IPS-18c (cell line): ENCODE measurements around the gene CWC22.
"Not testable (repeated sequence)": the region's sequence is repeated elsewhere in the genome, so short reads cannot be mapped to it uniquely, and the experiment has no call there.

Experiments
- H3K4me3 ChIP-seq: 2 replicates; pipeline ENCODE4 v1.7.0; 2013; ENCODE audit warnings: low read depth, mild to moderate bottlenecking, low read length, moderate library complexity; ENCODE audit not compliant: insufficient read depth
- H3K9me3 ChIP-seq: one replicate; pipeline ENCODE4 v1.6.1; 2013; ENCODE audit warnings: mild to moderate bottlenecking, low read length, moderate library complexity; ENCODE audit not compliant: control insufficient read depth, insufficient read depth

Gene CWC22

GRCh38 chr2:179974761-179975160 is 32.3 kb downstream of the CWC22 start:
- H3K4me3 ChIP-seq: no peak overlapping the region
- H3K9me3 ChIP-seq: no peaks in the 10 kb centered on the region

GRCh38 chr2:179966778-179967394 is 40.2 kb downstream of the CWC22 start:
- Histone ChIP-seq H3K9me3 (no peaks in the 10 kb centered on the region), H3K4me3 (no peak overlapping the region)

- no peaks in the 10 kb centered on the region for H3K9me3 ChIP-seq
Observed at GRCh38 chr2:179965291-179966258, 41.5 kb downstream of the CWC22 start.

GRCh38 chr2:179963626-179964025 is 43.5 kb downstream of the CWC22 start:
- H3K4me3 ChIP-seq: no peak overlapping the region
- no peaks in the 10 kb centered on the region for H3K9me3 ChIP-seq

More at GRCh38 chr2:179965291-179966258, 41.5 kb downstream of the CWC22 start:
- H3K4me3 ChIP-seq: no peak overlapping the region

DNA sequence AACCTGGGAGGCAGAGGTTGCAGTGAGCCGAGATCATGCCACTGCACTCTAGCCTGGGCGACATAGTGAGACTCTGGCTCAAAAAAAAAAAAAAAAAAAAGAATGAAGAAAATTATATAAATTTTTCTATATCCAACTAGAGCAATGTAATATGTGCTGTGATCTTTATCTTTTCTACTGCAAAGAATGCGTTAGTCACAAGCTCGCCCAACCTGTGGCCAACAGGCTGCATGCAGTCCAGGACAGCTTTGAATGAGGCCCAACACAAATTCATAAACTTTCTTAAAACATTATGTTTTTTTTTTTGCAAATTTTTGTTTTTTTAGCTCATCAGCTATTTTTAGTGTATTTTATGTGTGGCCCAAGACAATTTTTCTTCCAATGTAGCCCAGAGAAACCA is 48.8 kb downstream of the CWC22 start:
- not testable (repeated sequence) for H3K4me3 ChIP-seq, H3K9me3 ChIP-seq

- H3K9me3 ChIP-seq: no peaks in the 10 kb centered on the region
- no peak overlapping the region for H3K4me3 ChIP-seq
Observed at GRCh38 chr2:179954026-179954425, 53.1 kb downstream of the CWC22 start.

GRCh38 chr2:179953359-179953758 is 53.7 kb downstream of the CWC22 start:
- H3K4me3 ChIP-seq: no peak overlapping the region
- no peaks in the 10 kb centered on the region for H3K9me3 ChIP-seq

DNA sequence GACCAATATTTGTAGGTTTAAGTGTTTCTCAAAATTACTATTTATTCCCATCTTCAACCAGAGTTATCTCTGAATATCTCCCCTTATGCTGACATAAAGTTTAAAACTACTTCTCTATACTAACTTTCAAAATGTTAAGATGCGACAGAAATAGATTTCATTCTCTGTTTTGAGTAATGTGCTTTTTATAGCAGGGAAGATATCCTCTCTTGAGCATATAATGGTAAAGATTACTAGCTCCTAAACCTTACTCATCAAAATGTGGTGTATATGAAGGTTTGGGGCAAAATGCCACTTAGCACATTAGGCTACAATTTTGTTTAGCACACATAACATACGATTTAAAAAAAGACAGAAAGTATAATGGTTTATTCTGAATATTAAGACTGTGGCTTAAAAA is 54.4 kb downstream of the CWC22 start:
- H3K9me3 ChIP-seq: no peaks in the 10 kb centered on the region
- H3K4me3 ChIP-seq: no peak overlapping the region

DNA sequence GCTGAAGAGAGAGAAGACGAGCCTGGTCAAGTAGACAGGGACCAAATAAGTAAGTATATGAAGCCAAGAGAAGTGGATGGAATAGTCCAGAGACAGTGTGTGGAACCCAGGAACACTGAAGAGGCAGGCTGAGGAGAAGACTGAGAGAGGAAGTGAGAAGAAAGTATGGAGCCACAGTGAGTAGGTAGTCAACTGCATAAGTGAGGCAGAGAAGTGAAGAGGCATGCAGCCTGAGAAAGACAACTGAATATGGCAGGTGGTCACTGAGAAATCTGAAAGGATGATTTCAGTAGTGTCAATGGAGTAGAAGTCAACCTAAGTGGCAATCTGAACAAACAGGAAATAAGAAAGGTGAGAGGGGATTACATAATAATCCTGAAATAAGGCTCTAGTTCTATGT is 55.4 kb downstream of the CWC22 start:
- no peak overlapping the region for H3K4me3 ChIP-seq

DNA sequence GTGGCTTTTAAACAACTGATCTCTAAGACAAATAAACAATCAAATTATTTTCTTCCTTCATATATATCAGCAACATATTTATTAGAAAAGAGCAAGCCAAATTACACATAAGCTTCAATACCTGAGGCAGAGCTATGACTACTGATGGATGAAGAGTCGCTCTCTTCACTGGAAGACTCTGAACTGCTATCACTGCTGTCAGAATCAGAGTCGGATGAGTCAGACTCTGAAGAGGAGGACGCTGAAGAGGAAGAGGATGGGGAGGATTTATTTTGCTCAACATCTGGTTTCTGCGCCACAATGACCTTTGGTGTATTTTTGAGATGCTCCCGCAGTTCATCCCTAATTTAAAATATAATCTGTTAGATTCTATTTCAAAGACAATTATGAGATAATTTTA is 56.7 kb downstream of the CWC22 start:
- no peaks in the 10 kb centered on the region for H3K9me3 ChIP-seq

More for the DNA sequence above, 55.4 kb downstream of the CWC22 start:
- H3K9me3 ChIP-seq: no peaks in the 10 kb centered on the region

GRCh38 chr2:179949438-179949837 is 57.7 kb downstream of the CWC22 start:
- H3K4me3 ChIP-seq: no peak overlapping the region

More for the DNA sequence above, 56.7 kb downstream of the CWC22 start:
- no peak overlapping the region for H3K4me3 ChIP-seq

GRCh38 chr2:179948058-179948457 is 59.0 kb downstream of the CWC22 start:
- Histone ChIP-seq H3K9me3 (no peaks in the 10 kb centered on the region), H3K4me3 (no peak overlapping the region)

More at GRCh38 chr2:179949438-179949837, 57.7 kb downstream of the CWC22 start:
- H3K9me3 ChIP-seq: no peaks in the 10 kb centered on the region

GRCh38 chr2:179946810-179947615 is 60.1 kb downstream of the CWC22 start:
- H3K4me3 ChIP-seq: no peak overlapping the region
- H3K9me3 ChIP-seq: no peaks in the 10 kb centered on the region

- no peaks in the 10 kb centered on the region for H3K9me3 ChIP-seq
- H3K4me3 ChIP-seq: no peak overlapping the region
Observed at GRCh38 chr2:179946346-179946745, 60.8 kb downstream of the CWC22 start.

- H3K4me3 ChIP-seq: no peak overlapping the region
- H3K9me3 ChIP-seq: no peaks in the 10 kb centered on the region
Observed at GRCh38 chr2:179939259-179939658, 67.8 kb downstream of the CWC22 start.

DNA sequence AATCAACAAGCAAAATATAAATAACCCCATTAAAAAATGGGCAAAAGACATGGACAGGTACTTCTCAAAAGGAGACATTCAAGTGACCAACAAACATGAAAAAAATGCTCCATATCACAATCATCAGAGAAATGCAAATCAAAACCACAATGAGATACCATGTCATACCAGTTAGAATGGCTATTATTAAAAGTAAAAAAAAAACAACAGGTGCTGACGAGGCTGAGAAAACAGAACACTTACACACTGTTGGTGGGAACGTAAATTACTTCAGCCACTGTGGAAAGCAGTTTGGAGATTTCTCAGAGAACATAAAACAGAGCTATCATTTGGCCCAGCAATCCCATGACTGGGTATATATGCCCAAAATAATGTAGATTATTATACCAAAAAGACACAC is 69.1 kb downstream of the CWC22 start:
- H3K9me3 ChIP-seq: no peaks in the 10 kb centered on the region

GRCh38 chr2:179936654-179937053 is 70.4 kb downstream of the CWC22 start:
- no peak overlapping the region for H3K4me3 ChIP-seq
- no peaks in the 10 kb centered on the region for H3K9me3 ChIP-seq

More for the DNA sequence above, 69.1 kb downstream of the CWC22 start:
- no peak overlapping the region for H3K4me3 ChIP-seq
